T-helper 1 cell treated with Interleukin-12 subunit alpha and Interleukin-12 subunit beta and Interleukin-4 antibody, amounts not matched to agents 30 μg/mL and 1 μg/mL, for 36 hours (primary cell): Measurements from ENCODE around the gene IFFO2.

ENCODE experiments used
- H3K27ac Mint-ChIP-seq: one replicate; pipeline ENCODE4 v1.8.0; 2021; ENCODE audit warnings: mild to moderate bottlenecking, mixed read lengths
- H3K27me3 Mint-ChIP-seq: one replicate; pipeline ENCODE4 v1.8.0; 2021; ENCODE audit warnings: low read depth, mixed read lengths
- H3K36me3 Mint-ChIP-seq: one replicate; pipeline ENCODE4 v1.8.0; 2021; ENCODE audit warnings: low read depth, mixed read lengths
- H3K4me1 Mint-ChIP-seq: one replicate; pipeline ENCODE4 v1.8.0; 2021; ENCODE audit warnings: low read depth, mixed read lengths
- H3K4me3 Mint-ChIP-seq: one replicate; pipeline ENCODE4 v1.8.0; 2021; ENCODE audit warnings: mild to moderate bottlenecking, moderate library complexity, mixed read lengths
- H3K9me3 Mint-ChIP-seq: one replicate; pipeline ENCODE4 v1.8.0; 2021; ENCODE audit warnings: mixed read lengths

Gene IFFO2

GRCh38 chr1:18950401-18951026 lies 6.0 kb downstream of the IFFO2 start:
- H3K4me3 Mint-ChIP-seq: peak overlapping the region; percentile 84
- peak overlapping the region; percentile 99 for H3K27ac Mint-ChIP-seq
- peaks cover 6% of the 10 kb centered on the region for H3K27me3 Mint-ChIP-seq
- peaks cover 14% of the 10 kb centered on the region for H3K36me3 Mint-ChIP-seq
- H3K4me1 Mint-ChIP-seq: peaks cover 83% of the 10 kb centered on the region
- no peaks in the 10 kb centered on the region for H3K9me3 Mint-ChIP-seq

GRCh38 chr1:18949686-18950400 lies 6.6 kb downstream of the IFFO2 start:
- Mint-ChIP-seq H3K4me1 (peaks cover 84% of the 10 kb centered on the region), H3K27me3 (peaks cover 2% of the 10 kb centered on the region), H3K9me3 (no peaks in the 10 kb centered on the region)

GRCh38 chr1:18948913-18949685 lies 7.4 kb downstream of the IFFO2 start:
- Mint-ChIP-seq H3K9me3 (no peaks in the 10 kb centered on the region), H3K36me3 (peaks cover 9% of the 10 kb centered on the region), H3K4me3 (peak overlapping the region; percentile 84), H3K27ac (peak overlapping the region; percentile 99), H3K27me3 (no peaks in the 10 kb centered on the region), H3K4me1 (peaks cover 81% of the 10 kb centered on the region)

More at GRCh38 chr1:18949686-18950400, 6.6 kb downstream of the IFFO2 start:
- Mint-ChIP-seq H3K4me3 (peak overlapping the region; percentile 84), H3K27ac (peak overlapping the region; percentile 99), H3K36me3 (peaks cover 10% of the 10 kb centered on the region)

GRCh38 chr1:18948048-18948912 lies 8.2 kb downstream of the IFFO2 start:
- no peaks in the 10 kb centered on the region for H3K9me3 Mint-ChIP-seq
- H3K4me3 Mint-ChIP-seq: peak overlapping the region; percentile 56
- no peaks in the 10 kb centered on the region for H3K27me3 Mint-ChIP-seq
- peaks cover 75% of the 10 kb centered on the region for H3K4me1 Mint-ChIP-seq
- peak overlapping the region; percentile 36 for H3K27ac Mint-ChIP-seq
- H3K36me3 Mint-ChIP-seq: peaks cover 9% of the 10 kb centered on the region

- Mint-ChIP-seq H3K36me3 (peaks cover 7% of the 10 kb centered on the region), H3K27ac (no peak overlapping the region), H3K27me3 (no peaks in the 10 kb centered on the region), H3K9me3 (no peaks in the 10 kb centered on the region), H3K4me3 (no peak overlapping the region), H3K4me1 (peaks cover 69% of the 10 kb centered on the region)
Measured at GRCh38 chr1:18947570-18947969, 8.9 kb downstream of the IFFO2 start.

GRCh38 chr1:18946550-18947381 lies 9.7 kb downstream of the IFFO2 start:
- peaks cover 61% of the 10 kb centered on the region for H3K4me1 Mint-ChIP-seq

GRCh38 chr1:18945401-18945849 lies 11.1 kb downstream of the IFFO2 start:
- H3K4me3 Mint-ChIP-seq: no peak overlapping the region
- H3K36me3 Mint-ChIP-seq: peaks cover 5% of the 10 kb centered on the region

More at GRCh38 chr1:18946550-18947381, 9.7 kb downstream of the IFFO2 start:
- Mint-ChIP-seq H3K9me3 (no peaks in the 10 kb centered on the region), H3K4me3 (no peak overlapping the region), H3K27me3 (no peaks in the 10 kb centered on the region), H3K36me3 (peaks cover 5% of the 10 kb centered on the region), H3K27ac (no peak overlapping the region)

GRCh38 chr1:18944810-18945209 lies 11.7 kb downstream of the IFFO2 start:
- H3K27me3 Mint-ChIP-seq: no peaks in the 10 kb centered on the region
- H3K4me1 Mint-ChIP-seq: peaks cover 49% of the 10 kb centered on the region
- no peaks in the 10 kb centered on the region for H3K9me3 Mint-ChIP-seq
- H3K27ac Mint-ChIP-seq: peak overlapping the region; percentile 38
- H3K36me3 Mint-ChIP-seq: peaks cover 5% of the 10 kb centered on the region
- no peak overlapping the region for H3K4me3 Mint-ChIP-seq

More at GRCh38 chr1:18945401-18945849, 11.1 kb downstream of the IFFO2 start:
- Mint-ChIP-seq H3K27ac (peak overlapping the region; percentile 7), H3K9me3 (no peaks in the 10 kb centered on the region), H3K27me3 (no peaks in the 10 kb centered on the region), H3K4me1 (peaks cover 53% of the 10 kb centered on the region)

- H3K4me1 Mint-ChIP-seq: peaks cover 42% of the 10 kb centered on the region
- H3K27me3 Mint-ChIP-seq: no peaks in the 10 kb centered on the region
- H3K9me3 Mint-ChIP-seq: no peaks in the 10 kb centered on the region
- H3K27ac Mint-ChIP-seq: peak overlapping the region; percentile 52
- H3K4me3 Mint-ChIP-seq: no peak overlapping the region
- H3K36me3 Mint-ChIP-seq: peaks cover 5% of the 10 kb centered on the region
Measured at GRCh38 chr1:18943914-18944572, 12.4 kb downstream of the IFFO2 start.

- Mint-ChIP-seq H3K4me1 (peaks cover 33% of the 10 kb centered on the region), H3K9me3 (no peaks in the 10 kb centered on the region), H3K27me3 (no peaks in the 10 kb centered on the region), H3K4me3 (no peak overlapping the region), H3K27ac (no peak overlapping the region), H3K36me3 (peaks cover 5% of the 10 kb centered on the region)
Measured at GRCh38 chr1:18943162-18943561, 13.3 kb downstream of the IFFO2 start.

GRCh38 chr1:18942340-18942739 lies 14.1 kb downstream of the IFFO2 start:
- peaks cover 5% of the 10 kb centered on the region for H3K36me3 Mint-ChIP-seq
- H3K9me3 Mint-ChIP-seq: no peaks in the 10 kb centered on the region
- no peak overlapping the region for H3K27ac Mint-ChIP-seq
- no peaks in the 10 kb centered on the region for H3K27me3 Mint-ChIP-seq
- peaks cover 25% of the 10 kb centered on the region for H3K4me1 Mint-ChIP-seq
- no peak overlapping the region for H3K4me3 Mint-ChIP-seq

- Mint-ChIP-seq H3K36me3 (peaks cover 5% of the 10 kb centered on the region), H3K27ac (no peak overlapping the region), H3K4me1 (peaks cover 25% of the 10 kb centered on the region), H3K4me3 (no peak overlapping the region), H3K27me3 (no peaks in the 10 kb centered on the region), H3K9me3 (no peaks in the 10 kb centered on the region)
Measured at GRCh38 chr1:18941221-18942141, 15.0 kb downstream of the IFFO2 start.
